HUES64 (cell line): ENCODE measurements around the gene PARP14.
"Not testable (repeated sequence)": the region's sequence is repeated elsewhere in the genome, so short reads cannot be mapped to it uniquely, and the experiment has no call there.

Source experiments
- H3K27ac ChIP-seq: 2 replicates; pipeline ENCODE4 v1.7.0; 2013; ENCODE audit warnings: low read depth, low read length, inconsistent platforms
- H3K27me3 ChIP-seq: 2 replicates; pipeline ENCODE4 v1.6.1; 2013; ENCODE audit warnings: mild to moderate bottlenecking, low read length; ENCODE audit not compliant: insufficient read depth
- H3K36me3 ChIP-seq: 2 replicates; pipeline ENCODE4 v1.6.1; 2013; ENCODE audit warnings: mild to moderate bottlenecking, low read length; ENCODE audit not compliant: insufficient read depth
- H3K4me1 ChIP-seq: 2 replicates; pipeline ENCODE4 v1.6.1; 2013; ENCODE audit warnings: mild to moderate bottlenecking, low read length, moderate library complexity; ENCODE audit not compliant: insufficient read depth
- H3K4me3 ChIP-seq: 2 replicates; pipeline ENCODE4 v1.5.1; 2013; ENCODE audit warnings: mild to moderate bottlenecking, low read length, moderate library complexity
- H3K9ac ChIP-seq: 2 replicates; pipeline ENCODE4 v1.6.1; 2013; ENCODE audit warnings: mild to moderate bottlenecking, low read depth, low read length
- H3K9me3 ChIP-seq: 2 replicates; pipeline ENCODE4 v1.6.1; 2013; ENCODE audit warnings: low read depth, low read length; ENCODE audit not compliant: insufficient read depth
- WGBS: fragments of 150-250, 120-280 bp; methylation state at CpG from one replicate; pipeline ENCODE4 v1.1.7; 2013; ENCODE audit warnings: missing lambda C conversion rate; 5-methylcytosine and 5-hydroxymethylcytosine counted together

Gene PARP14

GRCh38 chr3:122747295-122747694 is 66.7 kb downstream of the PARP14 start:
- not testable (repeated sequence) for H3K4me1 ChIP-seq, H3K4me3 ChIP-seq, H3K27ac ChIP-seq, H3K27me3 ChIP-seq, H3K9me3 ChIP-seq, H3K9ac ChIP-seq
- 93% methylated on average over 19 of the region's 35 CpGs for WGBS
- H3K36me3 ChIP-seq, result peaks cover 18% of the 10 kb centered on the region; the same call in 1 of the 2 replicates

- Histone ChIP-seq H3K9me3 (peaks cover 9% of the 10 kb centered on the region), H3K27me3 (no peaks in the 10 kb centered on the region), H3K9ac (no peak overlapping the region), H3K4me1 (no peaks in the 10 kb centered on the region), H3K36me3 (peaks cover 15% of the 10 kb centered on the region; the same call in 1 of the 2 replicates), H3K27ac (no peak overlapping the region), H3K4me3 (no peak overlapping the region)
- 100% methylated on average over 1 of the region's 1 CpG for WGBS
These were observed 67.7 kb downstream of the PARP14 start for GRCh38 chr3:122748347-122748746.

- 87% methylated on average over 5 of the region's 5 CpGs for WGBS
- H3K27me3 ChIP-seq, result no peaks in the 10 kb centered on the region
- H3K4me1 ChIP-seq, result no peaks in the 10 kb centered on the region
- H3K4me3 ChIP-seq, result no peak overlapping the region
- H3K36me3 ChIP-seq, result peaks cover 16% of the 10 kb centered on the region
- H3K27ac ChIP-seq, result no peak overlapping the region
- no peak overlapping the region for H3K9ac ChIP-seq
- no peaks in the 10 kb centered on the region for H3K9me3 ChIP-seq
These were observed 74.3 kb downstream of the PARP14 start for GRCh38 chr3:122754929-122755328.

- H3K36me3 ChIP-seq, result peaks cover 16% of the 10 kb centered on the region
- no peak overlapping the region for H3K4me3 ChIP-seq
- no peak overlapping the region for H3K9ac ChIP-seq
- WGBS, result 92% methylated on average over 2 of the region's 2 CpGs
- H3K27me3 ChIP-seq, result no peaks in the 10 kb centered on the region
- no peaks in the 10 kb centered on the region for H3K9me3 ChIP-seq
- peaks cover 5% of the 10 kb centered on the region; the same call in 1 of the 2 replicates for H3K4me1 ChIP-seq
- no peak overlapping the region for H3K27ac ChIP-seq
These were observed 74.9 kb downstream of the PARP14 start for GRCh38 chr3:122755491-122755890.

GRCh38 chr3:122758877-122759560 is 78.4 kb downstream of the PARP14 start:
- H3K36me3 ChIP-seq, result peaks cover 10% of the 10 kb centered on the region
- H3K27ac ChIP-seq, result no peak overlapping the region
- no peak overlapping the region for H3K4me3 ChIP-seq
- no peaks in the 10 kb centered on the region for H3K9me3 ChIP-seq
- H3K4me1 ChIP-seq, result peaks cover 14% of the 10 kb centered on the region
- H3K27me3 ChIP-seq, result no peaks in the 10 kb centered on the region
- WGBS, result 92% methylated on average over 3 of the region's 3 CpGs
- H3K9ac ChIP-seq, result no peak overlapping the region

- H3K36me3 ChIP-seq, result peaks cover 4% of the 10 kb centered on the region; the same call in 1 of the 2 replicates
- no peak overlapping the region for H3K9ac ChIP-seq
- 63% methylated on average over 2 of the region's 3 CpGs for WGBS
- peak overlapping the region; percentile 86; the same call in 1 of the 2 replicates for H3K27ac ChIP-seq
- peaks cover 14% of the 10 kb centered on the region for H3K4me1 ChIP-seq
- H3K9me3 ChIP-seq, result no peaks in the 10 kb centered on the region
- H3K27me3 ChIP-seq, result no peaks in the 10 kb centered on the region
- H3K4me3 ChIP-seq, result no peak overlapping the region
These were observed 80.0 kb downstream of the PARP14 start for GRCh38 chr3:122760453-122761271.

GRCh38 chr3:122766430-122766829 is 85.8 kb downstream of the PARP14 start:
- no peak overlapping the region for H3K27ac ChIP-seq
- H3K9ac ChIP-seq, result no peak overlapping the region
- H3K36me3 ChIP-seq, result peaks cover 10% of the 10 kb centered on the region
- no peaks in the 10 kb centered on the region for H3K4me1 ChIP-seq
- H3K27me3 ChIP-seq, result no peaks in the 10 kb centered on the region
- 91% methylated on average over 3 of the region's 3 CpGs for WGBS
- no peaks in the 10 kb centered on the region for H3K9me3 ChIP-seq
- H3K4me3 ChIP-seq, result no peak overlapping the region

GRCh38 chr3:122767540-122768372 is 87.1 kb downstream of the PARP14 start:
- no peak overlapping the region for H3K27ac ChIP-seq
- 96% methylated on average over 1 of the region's 3 CpGs for WGBS

GRCh38 chr3:122770521-122771202 is 90.0 kb downstream of the PARP14 start:
- WGBS, result 90% methylated on average over 4 of the region's 5 CpGs
- H3K4me1 ChIP-seq, result no peaks in the 10 kb centered on the region
- H3K27ac ChIP-seq, result no peak overlapping the region
- no peaks in the 10 kb centered on the region for H3K27me3 ChIP-seq
- H3K9ac ChIP-seq, result no peak overlapping the region
- peaks cover 9% of the 10 kb centered on the region for H3K36me3 ChIP-seq
- H3K9me3 ChIP-seq, result no peaks in the 10 kb centered on the region
- no peak overlapping the region for H3K4me3 ChIP-seq

More at GRCh38 chr3:122767540-122768372, 87.1 kb downstream of the PARP14 start:
- Histone ChIP-seq H3K4me1 (no peaks in the 10 kb centered on the region), H3K9me3 (no peaks in the 10 kb centered on the region), H3K4me3 (no peak overlapping the region), H3K27me3 (no peaks in the 10 kb centered on the region), H3K36me3 (peaks cover 10% of the 10 kb centered on the region), H3K9ac (no peak overlapping the region)

GRCh38 chr3:122772827-122773226 is 92.2 kb downstream of the PARP14 start:
- 100% methylated on average over 1 of the region's 1 CpG for WGBS
- H3K27ac ChIP-seq, result no peak overlapping the region

More at GRCh38 chr3:122772827-122773226, 92.2 kb downstream of the PARP14 start:
- Histone ChIP-seq H3K9ac (no peak overlapping the region), H3K4me3 (no peak overlapping the region), H3K36me3 (peaks cover 6% of the 10 kb centered on the region), H3K9me3 (no peaks in the 10 kb centered on the region), H3K27me3 (no peaks in the 10 kb centered on the region), H3K4me1 (peaks cover 8% of the 10 kb centered on the region)
